ENCODE data around the gene KRTAP2-1.
"Not testable (repeated sequence)": the region's sequence is repeated elsewhere in the genome, so short reads cannot be mapped to it uniquely, and the experiment has no call there.

Gene KRTAP2-1

GRCh38 chr17:41046735-41047465 is at the start of gene KRTAP2-1:
KRTAP2-1 (minus strand) TSS chr17:41047316; CDS start chr17:41047267, 49 bp downstream.
- not testable (repeated sequence) for DNase-seq (ENCODE audit: low read depth)

- DNase-seq (ENCODE audit: low read depth) = no peak
These were observed 48.9 kb upstream of the KRTAP2-1 start for GRCh38 chr17:41096055-41096454.

GRCh38 chr17:41088760-41089352 is 41.7 kb upstream of the KRTAP2-1 start:
- not testable (repeated sequence) for DNase-seq (ENCODE audit: low read depth)

GRCh38 chr17:41084100-41084856 is 37.2 kb upstream of the KRTAP2-1 start, which contains the start of gene KRTAP4-7:
KRTAP4-7 (plus strand) TSS chr17:41084150; CDS start chr17:41084207, 57 bp downstream.
- DNase-seq (ENCODE audit: low read depth) = not testable (repeated sequence)

- DNase-seq (ENCODE audit: low read depth) = not testable (repeated sequence)
These were observed 36.3 kb upstream of the KRTAP2-1 start for GRCh38 chr17:41083427-41083826.

- DNase-seq (ENCODE audit: low read depth) = no peak
These were observed 35.5 kb upstream of the KRTAP2-1 start for GRCh38 chr17:41082626-41083025.

- no peak for DNase-seq (ENCODE audit: low read depth)
These were observed 29.7 kb upstream of the KRTAP2-1 start for GRCh38 chr17:41076788-41077187.

GRCh38 chr17:41073676-41074075 is 26.6 kb upstream of the KRTAP2-1 start:
- DNase-seq (ENCODE audit: low read depth) = no peak

GRCh38 chr17:41071606-41072360 is 24.7 kb upstream of the KRTAP2-1 start:
- no peak for DNase-seq (ENCODE audit: low read depth)

GRCh38 chr17:41069031-41069430 is 21.9 kb upstream of the KRTAP2-1 start:
- DNase-seq (ENCODE audit: low read depth) = no peak

- no peak for DNase-seq (ENCODE audit: low read depth)
These were observed 20.2 kb upstream of the KRTAP2-1 start for GRCh38 chr17:41067281-41067680.

GRCh38 chr17:41065829-41066624 is 18.9 kb upstream of the KRTAP2-1 start, which contains the start of gene KRTAP2-4:
KRTAP2-4 (minus strand) TSS chr17:41065879; CDS start chr17:41065845, 34 bp downstream.
- peak; percentile 86 for DNase-seq (ENCODE audit: low read depth)

GRCh38 chr17:41065016-41065689 is 18.0 kb upstream of the KRTAP2-1 start:
- DNase-seq (ENCODE audit: low read depth) = not testable (repeated sequence)

GRCh38 chr17:41064301-41064700 is 17.2 kb upstream of the KRTAP2-1 start:
- DNase-seq (ENCODE audit: low read depth) = no peak

- no peak for DNase-seq (ENCODE audit: low read depth)
These were observed 16.3 kb upstream of the KRTAP2-1 start for GRCh38 chr17:41063449-41063848.

GRCh38 chr17:41061964-41062363 is 14.8 kb upstream of the KRTAP2-1 start:
- DNase-seq (ENCODE audit: low read depth) = peak; percentile 99

GRCh38 chr17:41060052-41060604 is 13.0 kb upstream of the KRTAP2-1 start, which contains the start of gene KRTAP2-3:
KRTAP2-3 (minus strand) TSS chr17:41060114; CDS start chr17:41060050, 64 bp downstream.
- DNase-seq (ENCODE audit: low read depth) = peak; percentile 95

- peak; percentile 95 for DNase-seq (ENCODE audit: low read depth)
These were observed 12.3 kb upstream of the KRTAP2-1 start for GRCh38 chr17:41059276-41060051.

- no peak for DNase-seq (ENCODE audit: low read depth)
These were observed 11.6 kb upstream of the KRTAP2-1 start for GRCh38 chr17:41058741-41059140.
